DMS 273 (cell line): ENCODE data around the gene GRM6.

Experiments used
- DNase-seq: peaks from one replicate; lab custom pipeline; 2025; ENCODE audit not compliant: unreplicated experiment; lab: John Stamatoyannopoulos, UW

Gene GRM6

DNA sequence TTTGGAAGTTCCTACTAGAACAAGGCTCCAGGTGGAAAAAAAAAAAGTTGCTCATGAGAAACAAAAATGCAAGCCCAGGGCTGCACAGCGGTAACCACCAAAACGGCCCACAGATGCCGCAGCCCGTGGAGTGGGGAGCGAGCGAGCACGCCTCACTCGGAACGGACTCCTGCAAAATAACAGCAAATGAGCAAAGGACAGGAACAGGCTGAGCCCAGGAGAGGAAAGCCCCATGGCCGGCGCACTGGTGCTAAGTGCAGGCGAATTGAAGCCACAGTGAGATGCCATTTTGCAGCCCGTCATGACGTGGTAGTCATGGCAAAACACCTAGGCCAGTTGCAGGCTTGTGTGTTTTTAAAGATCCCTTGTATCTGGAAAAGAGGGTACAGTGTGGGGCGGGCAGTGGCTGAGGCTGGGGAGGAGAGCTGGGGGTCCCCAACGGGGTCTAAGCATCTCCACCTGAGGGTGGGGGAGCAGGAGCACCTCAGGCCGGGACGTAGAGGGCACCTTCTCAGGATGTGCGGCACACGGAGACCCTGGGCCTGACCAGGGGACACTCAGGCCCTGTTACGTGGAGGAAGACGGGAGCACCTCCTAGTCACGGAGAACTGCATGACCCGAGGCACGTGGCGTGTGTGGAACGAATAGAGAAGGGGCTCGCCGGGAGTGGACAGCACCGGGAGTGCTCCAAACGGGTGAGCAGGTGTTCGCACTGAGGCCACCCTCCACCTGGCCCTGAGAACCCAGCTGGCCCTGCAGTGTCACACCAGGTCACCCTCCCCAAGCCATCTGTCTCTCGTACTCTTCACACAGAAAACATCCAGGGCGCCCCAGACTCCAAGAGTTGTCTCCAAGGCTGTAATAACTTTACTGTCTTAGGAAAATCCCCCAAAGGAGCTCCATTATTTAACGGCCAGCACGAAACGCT, 10.7 kb downstream of the GRM6 start:
- peak; percentile 19 for DNase-seq

DNA sequence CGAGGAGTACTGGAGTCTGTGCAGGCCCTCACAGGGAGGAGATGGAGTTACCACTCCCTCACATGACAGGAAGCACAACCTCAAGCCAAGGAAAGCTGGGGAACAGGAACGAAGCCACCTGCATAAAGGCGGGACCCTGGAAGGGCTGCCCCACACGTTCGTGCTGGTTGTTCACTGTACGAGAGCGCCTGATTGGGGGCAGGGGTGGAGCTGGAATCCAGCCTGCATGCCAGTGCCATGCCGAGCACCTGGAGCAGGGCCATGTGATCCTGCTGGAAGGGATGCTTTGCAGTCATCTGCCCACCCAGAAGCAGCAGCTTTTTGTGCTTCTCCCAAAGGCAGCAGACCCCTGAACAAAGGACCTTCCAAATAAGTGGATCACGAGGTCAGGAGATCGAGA, 11.4 kb downstream of the GRM6 start:
- no peak for DNase-seq

DNA sequence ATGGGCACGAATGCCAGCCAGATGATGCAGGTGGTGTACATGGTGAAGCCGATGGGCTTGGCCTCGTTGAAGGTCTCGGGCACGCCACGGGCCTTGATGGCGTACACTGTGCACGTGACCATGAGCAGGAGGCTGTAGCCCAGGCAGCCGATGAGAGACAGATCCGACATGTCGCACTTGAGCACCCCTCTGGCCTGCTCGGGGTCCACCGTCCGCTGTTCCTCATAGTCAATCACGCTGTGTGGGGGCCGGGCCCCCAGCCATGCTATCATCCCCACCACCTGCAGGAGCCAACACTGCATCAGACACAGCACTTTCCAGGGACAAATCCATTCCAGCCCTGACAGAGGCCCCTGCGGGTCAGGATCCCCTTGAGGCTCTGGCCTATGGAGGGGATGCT, 12.2 kb downstream of the GRM6 start:
- no peak for DNase-seq

DNA sequence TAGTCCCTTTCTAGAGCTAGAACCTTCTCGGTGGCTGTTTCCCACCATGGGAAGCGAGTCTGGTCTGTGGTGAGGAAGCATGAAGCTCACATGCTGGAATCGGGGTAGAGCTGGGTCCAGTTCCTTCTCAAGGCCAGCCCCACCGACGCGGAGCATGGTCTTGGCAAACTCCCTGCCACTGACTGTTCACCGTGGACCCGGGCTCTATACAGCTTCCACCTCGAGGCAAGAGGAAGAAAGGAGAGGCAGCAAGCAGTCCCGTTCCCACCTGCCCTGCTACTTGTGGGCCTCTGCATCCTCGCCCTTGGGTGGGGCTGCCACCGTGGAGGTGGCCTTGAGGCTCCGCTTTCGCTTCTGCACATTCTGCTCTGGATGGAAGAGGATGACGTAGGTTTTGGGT, 13.7 kb downstream of the GRM6 start:
- no peak for DNase-seq

DNA sequence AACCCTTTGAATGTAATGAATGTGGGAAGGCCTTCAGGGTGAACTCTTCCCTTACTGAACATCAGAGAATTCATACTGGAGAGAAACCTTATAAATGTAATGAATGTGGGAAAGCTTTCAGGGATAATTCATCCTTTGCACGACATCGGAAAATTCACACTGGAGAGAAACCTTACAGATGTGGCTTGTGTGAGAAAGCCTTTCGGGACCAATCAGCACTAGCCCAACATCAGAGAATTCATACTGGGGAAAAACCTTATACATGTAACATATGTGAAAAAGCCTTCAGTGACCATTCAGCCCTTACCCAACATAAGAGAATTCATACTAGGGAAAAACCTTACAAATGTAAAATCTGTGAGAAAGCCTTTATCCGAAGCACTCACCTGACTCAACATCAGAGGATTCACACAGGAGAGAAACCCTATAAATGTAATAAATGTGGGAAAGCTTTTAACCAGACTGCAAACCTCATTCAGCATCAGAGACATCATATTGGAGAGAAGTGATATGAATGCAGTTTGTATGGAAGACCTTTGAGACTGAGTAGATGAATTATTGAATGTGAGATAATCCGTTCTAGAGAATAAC, 29.6 kb downstream of the GRM6 start:
- no peak for DNase-seq

DNA sequence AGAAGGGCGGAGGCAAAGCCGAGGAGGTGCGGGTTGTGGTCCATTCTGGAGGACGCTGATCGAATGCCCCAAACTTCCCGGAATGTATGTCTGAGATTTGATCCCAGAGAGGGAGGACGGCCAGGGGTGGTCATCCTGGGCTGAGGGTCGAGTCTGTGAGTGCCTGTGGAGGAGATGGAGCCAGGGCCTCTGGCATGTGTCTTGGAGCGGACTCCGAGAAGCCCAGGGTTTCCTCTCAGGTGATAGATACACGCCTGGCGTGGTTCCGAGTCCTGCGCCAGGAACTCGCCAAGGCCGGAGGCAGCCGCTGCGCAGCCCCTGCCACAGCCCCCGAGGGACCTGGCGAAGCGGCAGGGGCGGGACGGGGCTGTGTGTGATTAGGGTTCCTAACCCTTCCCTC, 53.8 kb downstream of the GRM6 start:
- DNase-seq, result peak; percentile 52

DNA sequence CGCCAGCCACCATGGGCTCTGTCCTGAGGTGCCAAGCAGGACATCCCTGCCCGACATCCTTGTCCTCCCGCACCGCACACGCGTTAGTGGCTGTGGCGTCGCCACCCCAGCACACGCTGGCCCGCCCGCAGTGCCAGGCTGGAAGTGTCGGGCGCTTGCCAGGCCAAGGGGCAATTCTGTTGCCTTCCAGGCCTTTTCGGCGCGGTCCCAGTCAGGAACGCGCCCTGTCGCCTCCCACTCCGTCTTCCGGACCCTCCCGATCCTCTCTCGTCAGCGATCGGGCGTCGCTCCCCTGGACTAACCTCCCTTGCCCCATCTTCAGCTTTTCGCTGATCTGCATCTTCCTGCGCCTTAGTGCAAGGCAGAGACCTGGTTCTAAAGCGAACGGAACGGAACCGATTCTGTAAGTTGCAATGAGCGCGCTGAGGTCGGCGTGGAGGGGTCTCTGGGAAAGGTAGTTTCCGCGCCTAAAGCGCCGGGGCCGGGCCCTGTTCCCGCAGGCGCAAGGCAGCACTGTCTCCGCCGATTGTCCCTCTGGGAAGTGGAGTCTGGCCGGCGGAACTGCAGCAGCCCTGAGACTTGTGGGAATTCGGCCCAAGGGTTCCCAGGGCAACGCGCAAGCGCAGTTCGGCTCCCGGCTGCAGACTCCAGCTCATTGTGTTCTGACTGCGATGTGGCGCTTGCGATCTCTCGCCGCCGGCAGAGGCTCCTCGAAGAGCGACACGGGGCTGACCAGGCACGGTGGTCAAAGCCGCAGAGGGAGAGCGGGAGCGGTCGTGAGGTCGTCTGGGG, 54.4 kb downstream of the GRM6 start, which contains the start of gene ZNF454:
TSS of gene ZNF454 (plus strand) at position 630 of the 792 bp plus-strand sequence. CDS start 1,594 bp downstream, outside the sequence.
- peak; percentile 94 for DNase-seq

DNA sequence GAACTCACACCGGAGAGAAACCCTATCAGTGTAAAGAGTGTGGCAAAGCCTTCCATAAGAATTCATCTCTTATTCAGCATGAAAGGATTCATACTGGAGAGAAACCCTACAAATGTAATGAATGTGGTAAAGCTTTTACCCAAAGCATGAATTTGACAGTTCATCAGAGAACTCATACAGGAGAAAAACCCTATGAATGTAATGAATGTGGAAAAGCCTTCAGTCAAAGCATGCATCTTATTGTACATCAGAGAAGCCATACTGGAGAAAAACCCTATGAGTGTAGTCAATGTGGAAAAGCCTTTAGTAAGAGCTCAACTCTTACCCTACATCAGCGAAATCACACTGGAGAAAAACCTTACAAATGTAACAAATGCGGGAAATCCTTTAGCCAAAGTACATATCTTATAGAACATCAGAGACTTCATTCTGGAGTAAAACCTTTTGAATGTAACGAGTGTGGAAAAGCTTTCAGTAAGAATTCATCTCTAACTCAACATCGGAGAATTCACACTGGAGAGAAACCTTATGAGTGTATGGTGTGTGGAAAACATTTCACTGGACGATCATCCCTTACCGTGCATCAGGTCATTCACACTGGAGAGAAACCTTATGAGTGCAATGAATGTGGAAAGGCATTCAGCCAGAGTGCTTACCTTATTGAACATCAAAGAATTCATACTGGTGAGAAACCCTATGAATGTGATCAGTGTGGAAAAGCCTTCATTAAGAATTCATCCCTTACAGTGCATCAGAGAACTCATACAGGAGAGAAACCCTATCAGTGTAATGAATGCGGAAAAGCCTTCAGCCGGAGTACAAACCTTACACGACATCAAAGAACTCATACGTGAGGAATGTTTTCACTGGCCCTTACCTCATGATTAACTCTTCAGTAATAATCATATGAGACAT, 63.0 kb downstream of the GRM6 start:
- no peak for DNase-seq
